Loucy (cell line): ENCODE measurements around the gene SEC14L3.

Source experiments
- CTCF ChIP-seq: fragments of 200-600 bp; sonication (generic); conservative IDR thresholded peaks from 2 replicates; pipeline ENCODE4 v1.5.1; 2014; ENCODE audit warnings: mild to moderate bottlenecking, antibody characterized with exemption, low read length
- EZH2phosphoT487 ChIP-seq: fragments of 200-600 bp; IDR thresholded peaks from 2 replicates; pipeline ENCODE4 v1.6.1; 2018; ENCODE audit warnings: antibody characterized with exemption, mild to moderate bottlenecking, moderate library complexity, borderline replicate concordance

- TF ChIP-seq CTCF (no peak), EZH2phosphoT487 (no peak)
These were observed 58.8 kb downstream of the SEC14L3 start for GRCh38 chr22:30413001-30413400.
